HTERT RPE-1 (cell line): ENCODE results near the gene ERC1.

Source experiments
- in situ Hi-C: fragments of 300-500 bp; cut with MboI; formaldehyde crosslinking; loops from 4 replicates; pipeline ENCODE4 v1.14.3; 2020; ENCODE audit warnings: low sequenced_read_pairs

ERC1 gene

GRCh38 chr12:1467710-1468109, 476.7 kb downstream of the ERC1 start:
- in situ Hi-C loops, result no loop called here

GRCh38 chr12:1469070-1469469, 478.0 kb downstream of the ERC1 start:
- in situ Hi-C loops, result no loop called here

- in situ Hi-C loops, result no loop called here
These were observed 479.0 kb downstream of the ERC1 start for GRCh38 chr12:1470051-1470450.

- in situ Hi-C loops, result no loop called here
These were observed 480.2 kb downstream of the ERC1 start for GRCh38 chr12:1471224-1471623.

- in situ Hi-C loops, result no loop called here
These were observed 482.4 kb downstream of the ERC1 start for GRCh38 chr12:1473418-1473817.

- in situ Hi-C loops, result no loop called here
These were observed 483.1 kb downstream of the ERC1 start for GRCh38 chr12:1474041-1474573.

- in situ Hi-C loops, result no loop called here
These were observed 483.6 kb downstream of the ERC1 start for GRCh38 chr12:1474574-1475153.

- in situ Hi-C loops, result no loop called here
These were observed 488.6 kb downstream of the ERC1 start for GRCh38 chr12:1479645-1480044.

GRCh38 chr12:1481326-1481725, 490.3 kb downstream of the ERC1 start:
- in situ Hi-C loops, result no loop called here

- in situ Hi-C loops, result no loop called here
These were observed 490.9 kb downstream of the ERC1 start for GRCh38 chr12:1481906-1482305.

GRCh38 chr12:1488908-1489381, 497.9 kb downstream of the ERC1 start:
- in situ Hi-C loops, result no loop called here

GRCh38 chr12:1491983-1492697, 501.1 kb downstream of the ERC1 start:
- in situ Hi-C loops, result no loop called here

GRCh38 chr12:1493781-1494565, 502.9 kb downstream of the ERC1 start:
- in situ Hi-C loops, result no loop called here

GRCh38 chr12:1494856-1495255, 503.8 kb downstream of the ERC1 start:
- in situ Hi-C loops, result no loop called here

GRCh38 chr12:1496162-1496900, 505.3 kb downstream of the ERC1 start:
- in situ Hi-C loops, result no loop called here

GRCh38 chr12:1497161-1497560, 506.1 kb downstream of the ERC1 start:
- in situ Hi-C loops, result no loop called here

- in situ Hi-C loops, result no loop called here
These were observed 507.2 kb downstream of the ERC1 start for GRCh38 chr12:1498199-1498740.

GRCh38 chr12:1499351-1499750, 508.3 kb downstream of the ERC1 start:
- in situ Hi-C loops, result no loop called here

- in situ Hi-C loops, result no loop called here
These were observed 509.2 kb downstream of the ERC1 start for GRCh38 chr12:1500095-1500801.

- in situ Hi-C loops, result no loop called here
These were observed 510.0 kb downstream of the ERC1 start for GRCh38 chr12:1501001-1501400.
